ENCODE measurements around the gene LILRA2. TPM values are rescaled to one million over a fixed set of nuclear protein-coding genes. Genes with fewer than 3 reads are reported as not detected.
"Not testable (repeated sequence)": the region's sequence is repeated elsewhere in the genome, so short reads cannot be mapped to it uniquely, and the experiment has no call there.

LILRA2 gene
- polyA plus RNA-seq, 1 donor from 2014 or later: not detected

- Histone ChIP-seq H4K20me1 (ENCODE audit: insufficient read depth) (no peaks in the 10 kb centered on the region), H3F3A (ENCODE audit: insufficient read depth, low read length, poor library complexity, severe bottlenecking) (no peaks in the 10 kb centered on the region), H3K27ac (ENCODE audit: low read length) (no peak overlapping the region), H3K4me2 (ENCODE audit: low read length) (no peak overlapping the region), H2AFZ (ENCODE audit: low read depth, low read length) (no peak overlapping the region), H3K9me2 (ENCODE audit: insufficient read depth, low read length) (no peaks in the 10 kb centered on the region), H3K4me3 (ENCODE audit: low read length) (no peak overlapping the region), H3K27me3 (ENCODE audit: insufficient read depth, low read depth, low read length) (no peaks in the 10 kb centered on the region), H3K36me3 (ENCODE audit: insufficient read depth, low read length) (no peaks in the 10 kb centered on the region), H3K9me3 (ENCODE audit: low read length) (no peaks in the 10 kb centered on the region), H3K79me2 (replicated peaks; ENCODE audit: insufficient read depth, low read length) (no peaks in the 10 kb centered on the region), H3K9ac (ENCODE audit: low read length) (no peak overlapping the region)
- TF ChIP-seq MXI1 (conservative IDR thresholded peaks at IDR 0.05; ENCODE audit: poor library complexity, severe bottlenecking): no peak
- no peak for TF ChIP-seq TAF1 (IDR thresholded peaks at IDR 0.05; ENCODE audit: low read depth)
- no peak for TF ChIP-seq POLR2AphosphoS5 (IDR thresholded peaks at IDR 0.05)
- TF ChIP-seq EP300 (conservative IDR thresholded peaks at IDR 0.05; ENCODE audit: poor library complexity, severe bottlenecking): no peak
- TF ChIP-seq CTCF (IDR thresholded peaks at IDR 0.05; ENCODE audit: poor library complexity, severe bottlenecking): no peak
These were observed 1.0 kb downstream of the LILRA2 start for GRCh38 chr19:54574527-54575056.

- not testable (repeated sequence) for H3K4me2 ChIP-seq (ENCODE audit: low read length); H3K9me2 ChIP-seq (ENCODE audit: insufficient read depth, low read length); H3F3A ChIP-seq (ENCODE audit: insufficient read depth, low read length, poor library complexity, severe bottlenecking); H2AFZ ChIP-seq (ENCODE audit: low read depth, low read length); H3K4me3 ChIP-seq (ENCODE audit: low read length); H3K27ac ChIP-seq (ENCODE audit: low read length); H3K9me3 ChIP-seq (ENCODE audit: low read length); H3K9ac ChIP-seq (ENCODE audit: low read length); H3K27me3 ChIP-seq (ENCODE audit: insufficient read depth, low read depth, low read length); H4K20me1 ChIP-seq (ENCODE audit: insufficient read depth); H3K79me2 ChIP-seq (replicated peaks; ENCODE audit: insufficient read depth, low read length); H3K36me3 ChIP-seq (ENCODE audit: insufficient read depth, low read length)
These were observed 1.6 kb downstream of the LILRA2 start for GRCh38 chr19:54575205-54575604.

GRCh38 chr19:54576411-54576976 is 2.9 kb downstream of the LILRA2 start:
- Histone ChIP-seq H3K4me3 (ENCODE audit: low read length) (no peak overlapping the region), H2AFZ (ENCODE audit: low read depth, low read length) (no peak overlapping the region), H3K9ac (ENCODE audit: low read length) (no peak overlapping the region), H3K27ac (ENCODE audit: low read length) (no peak overlapping the region), H3K4me2 (ENCODE audit: low read length) (no peak overlapping the region), H4K20me1 (ENCODE audit: insufficient read depth) (no peaks in the 10 kb centered on the region), H3F3A (ENCODE audit: insufficient read depth, low read length, poor library complexity, severe bottlenecking) (no peaks in the 10 kb centered on the region), H3K79me2 (replicated peaks; ENCODE audit: insufficient read depth, low read length) (no peaks in the 10 kb centered on the region), H3K9me3 (ENCODE audit: low read length) (no peaks in the 10 kb centered on the region), H3K9me2 (ENCODE audit: insufficient read depth, low read length) (no peaks in the 10 kb centered on the region), H3K27me3 (ENCODE audit: insufficient read depth, low read depth, low read length) (no peaks in the 10 kb centered on the region), H3K36me3 (ENCODE audit: insufficient read depth, low read length) (no peaks in the 10 kb centered on the region)
- TF ChIP-seq RAD21 (conservative IDR thresholded peaks at IDR 0.05) (no peak), CTCF (IDR thresholded peaks at IDR 0.05; ENCODE audit: poor library complexity, severe bottlenecking) (no peak), EP300 (conservative IDR thresholded peaks at IDR 0.05; ENCODE audit: poor library complexity, severe bottlenecking) (no peak), EZH2 (IDR thresholded peaks at IDR 0.05; ENCODE audit: borderline replicate concordance, insufficient read depth, low read length, poor library complexity, severe bottlenecking) (no peak), TAF1 (IDR thresholded peaks at IDR 0.05; ENCODE audit: low read depth) (no peak), REST (IDR thresholded peaks at IDR 0.05; ENCODE audit: borderline replicate concordance) (no peak), MXI1 (conservative IDR thresholded peaks at IDR 0.05; ENCODE audit: poor library complexity, severe bottlenecking) (no peak), POLR2AphosphoS5 (IDR thresholded peaks at IDR 0.05) (no peak), SMC3 (conservative IDR thresholded peaks at IDR 0.05; ENCODE audit: poor library complexity) (no peak)
